ENCODE measurements around the gene KCTD5. TPM values are rescaled to one million over a fixed set of nuclear protein-coding genes. Genes with fewer than 3 reads are reported as not detected.

The KCTD5 gene
- total RNA-seq, 1 experiment from 2014 or later = 36.7 TPM

- no peaks in the 10 kb centered on the region for H3K9me3 Mint-ChIP-seq (ENCODE audit: low read depth, unreplicated experiment)
- no peak overlapping the region for H3K27ac Mint-ChIP-seq (ENCODE audit: unreplicated experiment)
- H3K4me3 Mint-ChIP-seq (ENCODE audit: low read depth, unreplicated experiment) = no peak overlapping the region
- TF ChIP-seq CTCF (IDR thresholded peaks at IDR 0.05; ENCODE audit: unreplicated experiment) = no peak
- intact Hi-C loops (cut with micrococcal nuclease; ENCODE audit: unreplicated experiment) = no loop called here
- H3K27me3 Mint-ChIP-seq (ENCODE audit: unreplicated experiment) = peaks cover 40% of the 10 kb centered on the region
- CTCF ChIA-PET = interaction anchor here (1.0 kb wide), 1 partner anchor 11 kb away, joined by 10 read pairs; no protein-coding TSS in a partner anchor
- BruUV-seq (replicated peaks) = no TSS peak
- no peaks in the 10 kb centered on the region for H3K36me3 Mint-ChIP-seq (ENCODE audit: insufficient read depth, unreplicated experiment)
- no peak for DNase-seq
- H3K4me1 Mint-ChIP-seq (ENCODE audit: low read depth, unreplicated experiment) = no peaks in the 10 kb centered on the region
Observed at GRCh38 chr16:2740476-2740875, 58.2 kb downstream of the KCTD5 start.

GRCh38 chr16:2741168-2741567 lies 58.8 kb downstream of the KCTD5 start:
- CTCF ChIA-PET = no interaction called here
- Mint-ChIP-seq H3K36me3 (ENCODE audit: insufficient read depth, unreplicated experiment) (no peaks in the 10 kb centered on the region), H3K27ac (ENCODE audit: unreplicated experiment) (no peak overlapping the region), H3K4me1 (ENCODE audit: low read depth, unreplicated experiment) (no peaks in the 10 kb centered on the region), H3K27me3 (ENCODE audit: unreplicated experiment) (peaks cover 40% of the 10 kb centered on the region), H3K9me3 (ENCODE audit: low read depth, unreplicated experiment) (no peaks in the 10 kb centered on the region), H3K4me3 (ENCODE audit: low read depth, unreplicated experiment) (no peak overlapping the region)
- no peak for DNase-seq
- intact Hi-C loops (cut with micrococcal nuclease; ENCODE audit: unreplicated experiment) = no loop called here
- BruUV-seq (replicated peaks) = no TSS peak
- TF ChIP-seq CTCF (IDR thresholded peaks at IDR 0.05; ENCODE audit: unreplicated experiment) = no peak

GRCh38 chr16:2742323-2743006 lies 60.1 kb downstream of the KCTD5 start:
- no peak for DNase-seq
- CTCF ChIA-PET = no interaction called here
- H3K27me3 Mint-ChIP-seq (ENCODE audit: unreplicated experiment) = peaks cover 40% of the 10 kb centered on the region

GRCh38 chr16:2743007-2743810 lies 60.9 kb downstream of the KCTD5 start:
- no TSS peak for BruUV-seq (replicated peaks)
- no peak for DNase-seq
- no peak for TF ChIP-seq CTCF (IDR thresholded peaks at IDR 0.05; ENCODE audit: unreplicated experiment)
- H3K27me3 Mint-ChIP-seq (ENCODE audit: unreplicated experiment) = peaks cover 40% of the 10 kb centered on the region
- no peaks in the 10 kb centered on the region for H3K4me1 Mint-ChIP-seq (ENCODE audit: low read depth, unreplicated experiment)
- peaks cover 4% of the 10 kb centered on the region for H3K36me3 Mint-ChIP-seq (ENCODE audit: insufficient read depth, unreplicated experiment)
- no peaks in the 10 kb centered on the region for H3K9me3 Mint-ChIP-seq (ENCODE audit: low read depth, unreplicated experiment)
- intact Hi-C loops (cut with micrococcal nuclease; ENCODE audit: unreplicated experiment) = no loop called here
- CTCF ChIA-PET = no interaction called here
- no peak overlapping the region for H3K4me3 Mint-ChIP-seq (ENCODE audit: low read depth, unreplicated experiment)
- H3K27ac Mint-ChIP-seq (ENCODE audit: unreplicated experiment) = no peak overlapping the region

More at GRCh38 chr16:2742323-2743006, 60.1 kb downstream of the KCTD5 start:
- Mint-ChIP-seq H3K9me3 (ENCODE audit: low read depth, unreplicated experiment) (no peaks in the 10 kb centered on the region), H3K36me3 (ENCODE audit: insufficient read depth, unreplicated experiment) (no peaks in the 10 kb centered on the region), H3K4me1 (ENCODE audit: low read depth, unreplicated experiment) (no peaks in the 10 kb centered on the region), H3K27ac (ENCODE audit: unreplicated experiment) (no peak overlapping the region), H3K4me3 (ENCODE audit: low read depth, unreplicated experiment) (no peak overlapping the region)
- no peak for TF ChIP-seq CTCF (IDR thresholded peaks at IDR 0.05; ENCODE audit: unreplicated experiment)
- no TSS peak for BruUV-seq (replicated peaks)
- intact Hi-C loops (cut with micrococcal nuclease; ENCODE audit: unreplicated experiment) = no loop called here

Measured in Calu3 (cell line).